Ovary (tissue), 3 donors: ENCODE results near the gene C20orf202.

Source experiments
- CTCF ChIP-seq, 3 donors: fragments of 450-650 bp in 2 of 3; fragments of 200-600 bp in 1 of 3; IDR thresholded peaks; one replicate each; pipeline versions ENCODE4 v1.5.1 to v1.8.0; 2016 to 2022; ENCODE audit warnings: antibody characterized with exemption in 3 of 3, mild to moderate bottlenecking in 1 of 3
- EP300 ChIP-seq: sonication (generic); formaldehyde crosslinking; IDR thresholded peaks from one replicate; pipeline ENCODE4 v1.6.1; 2017; ENCODE audit warnings: antibody characterized with exemption
- POLR2A ChIP-seq: fragments of 450-650 bp; IDR thresholded peaks from one replicate; pipeline ENCODE4 v1.6.1; 2017; ENCODE audit warnings: antibody characterized with exemption, mild to moderate bottlenecking, moderate library complexity
- donor health status: DM: no; HTN: no; CAD: no.

- TF ChIP-seq CTCF (IDR thresholded peaks at IDR 0.05) (no peak), POLR2A (no peak), EP300 (no peak)
These were observed 12.0 kb upstream of the C20orf202 start for GRCh38 chr20:1191299-1191698.
